ENCODE measurements around the gene TASL. TPM values are rescaled to one million over a fixed set of nuclear protein-coding genes. Genes with fewer than 3 reads are reported as not detected.
"Not testable (repeated sequence)": the region's sequence is repeated elsewhere in the genome, so short reads cannot be mapped to it uniquely, and the experiment has no call there.

TASL gene
- polyA plus RNA-seq, 4 donors: 0.49 to 1.4 (median 1.0) TPM; not detected in 1

DNA sequence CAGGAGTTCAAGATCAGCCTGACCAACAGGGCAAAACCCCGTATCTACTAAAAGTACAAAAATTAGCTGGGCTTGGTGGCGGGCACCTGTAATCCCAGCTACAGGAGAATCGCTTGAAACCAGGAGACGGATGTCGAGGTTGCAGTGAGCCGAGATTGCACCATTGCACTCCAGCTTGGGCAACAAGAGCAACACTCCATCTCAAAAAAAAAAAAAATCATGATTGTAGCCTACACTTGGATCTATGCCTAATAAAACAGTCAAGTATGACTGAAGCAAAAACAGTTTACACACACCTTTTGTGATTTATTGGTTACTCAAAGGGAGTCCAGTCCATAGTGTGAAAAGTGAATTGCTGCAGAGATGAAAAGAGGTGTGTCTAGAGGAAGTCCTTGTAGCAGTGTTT lies 34.7 kb upstream of the TASL start:
- no peak overlapping the region for H3K27ac ChIP-seq (ENCODE audit: low read depth in 1 of 3, low read length in 2 of 3)
- peak; percentile 54 to 78 for DNase-seq
- no peaks in the 10 kb centered on the region for H3K36me3 ChIP-seq (ENCODE audit: control insufficient read depth in 3 of 3, insufficient read depth in 2 of 3, low read depth in 1 of 3, low read length in 3 of 3)
- FAIRE-seq: no peak
- peaks cover 0 to 1% of the 10 kb centered on the region in 2 donors for H3K9me3 ChIP-seq (ENCODE audit: control insufficient read depth in 2 of 2, insufficient read depth in 1 of 2, low read depth in 1 of 2, low read length in 1 of 2)
- whole genome bisulfite sequencing, 3 donors: 22 to 64% (median 59%) methylated on average over 6 of the region's 6 CpGs
- H3K27me3 ChIP-seq (ENCODE audit: control insufficient read depth in 3 of 3, insufficient read depth in 3 of 3, low read length in 3 of 3): no peaks in the 10 kb centered on the region
- no peaks in the 10 kb centered on the region for H3K4me1 ChIP-seq (ENCODE audit: control insufficient read depth in 3 of 3, insufficient read depth in 2 of 3, low read depth in 1 of 3, low read length in 2 of 3)
- no peak overlapping the region for H3K4me3 ChIP-seq (ENCODE audit: low read depth in 1 of 3, low read length in 3 of 3)

DNA sequence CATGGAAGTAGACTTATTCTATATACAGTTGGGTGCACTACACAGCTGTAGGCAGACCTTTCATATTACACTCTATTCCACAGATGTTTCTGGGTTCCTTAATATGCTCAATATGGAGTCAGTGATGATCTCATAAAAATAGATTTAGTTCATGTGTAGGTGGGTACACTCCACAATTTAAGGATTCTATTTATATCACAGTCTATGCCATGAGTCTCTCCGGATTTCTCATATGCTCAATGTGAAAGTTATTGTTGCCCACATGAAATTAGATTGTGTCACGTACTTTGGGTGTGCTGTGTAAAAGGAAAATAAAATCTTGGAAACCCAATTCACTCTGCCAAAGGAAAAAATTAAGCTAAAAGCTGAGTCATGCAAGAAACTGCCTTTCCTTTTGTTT lies 32.5 kb upstream of the TASL start:
- Histone ChIP-seq H3K9me3 (ENCODE audit: control insufficient read depth in 2 of 2, insufficient read depth in 1 of 2, low read depth in 1 of 2, low read length in 1 of 2) (peaks cover 0 to 1% of the 10 kb centered on the region in 2 donors), H3K4me1 (ENCODE audit: control insufficient read depth in 3 of 3, insufficient read depth in 2 of 3, low read depth in 1 of 3, low read length in 2 of 3) (no peaks in the 10 kb centered on the region), H3K36me3 (ENCODE audit: control insufficient read depth in 3 of 3, insufficient read depth in 2 of 3, low read depth in 1 of 3, low read length in 3 of 3) (no peaks in the 10 kb centered on the region), H3K27me3 (ENCODE audit: control insufficient read depth in 3 of 3, insufficient read depth in 3 of 3, low read length in 3 of 3) (no peaks in the 10 kb centered on the region), H3K4me3 (ENCODE audit: low read depth in 1 of 3, low read length in 3 of 3) (no peak overlapping the region), H3K27ac (ENCODE audit: low read depth in 1 of 3, low read length in 2 of 3) (no peak overlapping the region)
- DNase-seq (no peak), FAIRE-seq (no peak)
- WGBS, 3 donors: 59 to 82% (median 63%) methylated on average over 2 of the region's 2 CpGs

DNA sequence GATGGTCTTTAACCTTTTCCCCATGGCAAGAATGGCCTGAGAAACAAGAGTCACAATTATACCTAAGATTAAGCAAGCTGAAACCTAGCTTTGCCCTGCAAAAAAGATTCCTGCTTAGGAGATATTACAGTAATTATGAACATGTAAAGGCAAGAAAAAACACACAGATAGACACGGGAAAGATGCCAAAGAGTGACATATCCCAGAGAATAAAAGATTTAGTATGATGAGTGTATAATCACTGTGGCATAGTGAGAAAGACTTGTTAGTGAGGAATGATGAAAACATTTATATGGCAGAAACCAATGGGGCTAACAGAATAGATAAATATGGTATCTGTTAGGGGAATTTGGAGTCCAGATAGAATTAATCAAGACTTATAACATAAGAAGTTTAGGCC lies 29.6 kb upstream of the TASL start:
- FAIRE-seq: no peak

DNA sequence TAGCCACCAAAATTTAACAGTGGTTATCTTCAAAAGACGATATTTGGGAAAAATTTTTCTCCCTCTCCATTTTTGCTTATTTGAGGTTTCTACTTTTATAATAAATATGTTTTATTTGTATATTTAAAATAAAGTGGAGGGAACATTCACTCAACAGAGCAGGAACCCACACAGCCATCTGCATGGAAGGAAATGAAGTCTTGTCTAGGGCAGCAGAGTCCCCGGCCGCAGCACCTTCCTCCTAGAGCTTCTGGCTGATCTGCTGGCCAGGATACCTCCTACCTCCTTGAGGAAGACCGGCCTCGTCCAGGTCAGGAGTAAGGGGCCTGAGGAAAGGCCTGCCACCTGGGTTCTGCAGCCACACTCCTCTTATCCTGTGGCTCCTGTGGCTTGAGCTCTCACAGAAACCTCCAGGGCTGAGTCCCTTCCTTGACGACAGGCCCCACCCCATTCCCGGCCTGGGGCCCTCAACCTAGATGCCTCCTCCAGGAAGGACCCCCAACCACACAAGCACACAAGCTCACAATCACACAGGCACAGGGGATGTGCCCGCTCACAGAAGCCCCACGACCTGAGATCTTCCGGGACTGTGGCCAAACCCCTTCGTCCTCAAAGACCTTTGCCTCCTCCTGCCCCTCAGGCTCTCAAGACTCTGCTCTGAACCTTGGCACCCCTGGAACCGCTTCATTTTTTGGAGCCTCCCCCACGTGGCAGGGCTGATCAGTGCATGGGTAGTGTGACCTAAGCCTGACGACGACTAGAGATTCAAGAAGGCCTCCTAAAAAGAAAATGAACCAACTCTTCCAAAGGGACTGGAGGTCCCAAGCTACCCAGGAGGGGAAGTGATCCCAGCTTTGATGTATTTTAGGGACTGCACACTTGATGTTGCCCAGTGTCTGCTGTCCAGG lies 23.0 kb upstream of the TASL start:
- H3K36me3 ChIP-seq (ENCODE audit: control insufficient read depth in 3 of 3, insufficient read depth in 2 of 3, low read depth in 1 of 3, low read length in 3 of 3); H3K4me3 ChIP-seq (ENCODE audit: low read depth in 1 of 3, low read length in 3 of 3); DNase-seq; H3K27me3 ChIP-seq (ENCODE audit: control insufficient read depth in 3 of 3, insufficient read depth in 3 of 3, low read length in 3 of 3); H3K27ac ChIP-seq (ENCODE audit: low read depth in 1 of 3, low read length in 2 of 3); H3K9me3 ChIP-seq (ENCODE audit: control insufficient read depth in 2 of 2, insufficient read depth in 1 of 2, low read depth in 1 of 2, low read length in 1 of 2); H3K4me1 ChIP-seq (ENCODE audit: control insufficient read depth in 3 of 3, insufficient read depth in 2 of 3, low read depth in 1 of 3, low read length in 2 of 3); FAIRE-seq: not testable (repeated sequence)
- WGBS, 3 donors: 67 to 88% (median 70%) methylated on average over 3 to 6 of the region's 15 CpGs

More for the DNA sequence above, 29.6 kb upstream of the TASL start:
- H3K27ac ChIP-seq (ENCODE audit: low read depth in 1 of 3, low read length in 2 of 3): no peak overlapping the region
- no peaks in the 10 kb centered on the region for H3K4me1 ChIP-seq (ENCODE audit: control insufficient read depth in 3 of 3, insufficient read depth in 2 of 3, low read depth in 1 of 3, low read length in 2 of 3)
- H3K9me3 ChIP-seq (ENCODE audit: control insufficient read depth in 2 of 2, insufficient read depth in 1 of 2, low read depth in 1 of 2, low read length in 1 of 2): peaks cover 0 to 1% of the 10 kb centered on the region in 2 donors
- H3K4me3 ChIP-seq (ENCODE audit: low read depth in 1 of 3, low read length in 3 of 3): no peak overlapping the region
- 40 to 67% (median 43%) methylated on average over 1 of the region's 1 CpG for WGBS, 3 donors
- H3K27me3 ChIP-seq (ENCODE audit: control insufficient read depth in 3 of 3, insufficient read depth in 3 of 3, low read length in 3 of 3): no peaks in the 10 kb centered on the region
- H3K36me3 ChIP-seq (ENCODE audit: control insufficient read depth in 3 of 3, insufficient read depth in 2 of 3, low read depth in 1 of 3, low read length in 3 of 3): no peaks in the 10 kb centered on the region
- DNase-seq: no peak

DNA sequence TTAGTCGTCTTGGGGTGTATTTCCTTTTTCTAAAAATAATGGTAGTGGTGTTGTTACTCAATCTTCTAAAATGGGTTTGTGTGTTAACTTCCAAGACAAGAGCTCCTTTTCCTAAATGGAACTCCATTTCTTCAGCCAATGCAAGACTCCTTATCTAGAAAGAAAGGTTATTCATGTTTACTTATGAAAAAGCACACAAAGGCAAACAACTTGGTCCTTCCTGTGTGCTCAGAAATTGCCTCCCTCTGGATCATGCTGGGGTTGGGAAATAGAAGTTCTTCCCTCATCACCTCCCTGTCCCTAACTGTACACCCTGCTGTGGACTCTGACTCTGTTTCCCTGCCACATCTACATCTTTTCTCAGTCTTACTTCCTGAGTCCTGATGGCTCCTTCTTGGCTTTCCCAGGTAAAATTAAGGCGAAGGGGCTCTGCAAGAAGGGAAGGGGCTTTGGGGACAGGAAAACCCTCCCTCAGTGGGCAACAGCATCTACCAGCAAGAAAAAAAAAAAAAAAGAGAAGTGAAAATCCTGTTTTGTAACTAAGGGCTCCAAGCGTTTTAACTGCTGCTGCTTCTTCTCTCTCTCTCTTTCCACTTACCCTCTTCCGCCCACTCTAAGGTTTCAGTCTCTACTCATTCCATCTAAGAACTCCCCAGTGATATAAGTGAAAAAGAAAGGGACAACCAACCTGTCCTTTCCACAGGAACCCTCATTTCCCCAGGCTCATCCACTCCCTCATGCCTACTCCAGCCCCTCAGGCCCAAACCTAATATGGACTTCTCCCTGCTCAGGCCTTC lies 19.8 kb upstream of the TASL start:
- Histone ChIP-seq H3K4me3 (ENCODE audit: low read depth in 1 of 3, low read length in 3 of 3) (no peak overlapping the region), H3K36me3 (ENCODE audit: control insufficient read depth in 3 of 3, insufficient read depth in 2 of 3, low read depth in 1 of 3, low read length in 3 of 3) (no peaks in the 10 kb centered on the region), H3K27me3 (ENCODE audit: control insufficient read depth in 3 of 3, insufficient read depth in 3 of 3, low read length in 3 of 3) (no peaks in the 10 kb centered on the region), H3K27ac (ENCODE audit: low read depth in 1 of 3, low read length in 2 of 3) (no peak overlapping the region), H3K9me3 (ENCODE audit: control insufficient read depth in 2 of 2, insufficient read depth in 1 of 2, low read depth in 1 of 2, low read length in 1 of 2) (no peaks in the 10 kb centered on the region), H3K4me1 (ENCODE audit: control insufficient read depth in 3 of 3, insufficient read depth in 2 of 3, low read depth in 1 of 3, low read length in 2 of 3) (no peaks in the 10 kb centered on the region)
- FAIRE-seq (no peak), DNase-seq (no peak)
- WGBS, 3 donors: 68 to 75% (median 73%) methylated on average over 4 of the region's 4 CpGs

DNA sequence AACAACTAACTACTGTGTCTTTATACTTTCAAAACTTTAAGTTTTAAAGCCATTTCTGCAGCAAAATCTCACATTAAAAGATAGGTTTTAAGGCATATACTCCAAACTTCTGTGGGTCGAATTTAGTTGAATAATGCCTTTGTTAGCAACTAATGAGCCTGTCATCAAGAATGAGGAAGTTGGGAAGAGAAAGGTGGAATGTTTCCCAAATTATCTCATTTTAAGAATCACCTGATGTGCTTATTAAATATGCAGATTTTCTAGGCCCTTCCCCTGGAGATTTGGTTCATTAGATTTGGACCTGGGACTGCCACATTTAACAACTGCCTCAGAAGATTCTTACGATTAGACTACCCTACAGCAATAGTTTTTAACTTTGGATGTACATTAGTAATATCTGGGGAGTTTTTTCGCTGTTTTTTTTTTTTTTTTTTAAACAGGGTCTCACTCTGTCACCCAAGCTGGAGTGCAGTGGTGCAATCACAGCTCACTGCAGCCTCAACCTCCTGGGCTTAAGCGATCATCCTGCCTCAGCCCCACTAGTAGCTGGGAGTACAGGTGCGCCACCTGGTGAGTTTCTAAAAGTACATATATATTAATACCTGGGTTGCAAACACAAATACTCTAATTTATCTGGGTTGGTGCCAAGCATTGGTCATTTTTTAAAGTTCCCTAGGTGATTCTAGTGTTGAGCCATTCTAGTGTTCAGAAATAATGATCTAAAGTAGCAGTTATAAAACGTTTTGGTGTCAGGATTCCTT lies 16.1 kb upstream of the TASL start:
- WGBS, 3 donors: 46 to 63% (median 56%) methylated on average over 6 of the region's 6 CpGs
- no peak for FAIRE-seq
- no peaks in the 10 kb centered on the region for H3K9me3 ChIP-seq (ENCODE audit: control insufficient read depth in 2 of 2, insufficient read depth in 1 of 2, low read depth in 1 of 2, low read length in 1 of 2)

DNA sequence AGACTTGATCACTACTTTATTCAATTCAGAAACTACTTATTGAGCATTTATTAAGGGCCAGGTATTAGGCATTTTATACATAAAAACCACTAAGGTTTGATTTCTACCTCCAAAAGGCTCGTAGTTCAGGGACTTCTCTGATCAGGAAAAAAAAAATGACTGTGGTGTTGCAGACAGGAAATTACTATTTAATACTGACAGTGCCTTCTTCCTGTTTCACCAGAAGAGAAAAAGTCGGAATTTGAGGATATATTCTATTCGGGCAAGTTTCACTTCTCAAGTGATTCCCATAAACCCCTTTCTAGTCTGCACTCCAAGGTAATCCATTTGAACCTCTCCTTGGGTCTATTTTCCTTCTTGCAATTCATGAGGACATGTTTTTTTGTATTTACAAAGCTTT lies 15.3 kb upstream of the TASL start:
- H3K4me3 ChIP-seq (ENCODE audit: low read depth in 1 of 3, low read length in 3 of 3): no peak overlapping the region
- no peak for FAIRE-seq
- no peaks in the 10 kb centered on the region for H3K36me3 ChIP-seq (ENCODE audit: control insufficient read depth in 3 of 3, insufficient read depth in 2 of 3, low read depth in 1 of 3, low read length in 3 of 3)
- H3K27me3 ChIP-seq (ENCODE audit: control insufficient read depth in 3 of 3, insufficient read depth in 3 of 3, low read length in 3 of 3): no peaks in the 10 kb centered on the region
- H3K4me1 ChIP-seq (ENCODE audit: control insufficient read depth in 3 of 3, insufficient read depth in 2 of 3, low read depth in 1 of 3, low read length in 2 of 3): no peaks in the 10 kb centered on the region
- H3K27ac ChIP-seq (ENCODE audit: low read depth in 1 of 3, low read length in 2 of 3): no peak overlapping the region
- DNase-seq: no peak
- no peaks in the 10 kb centered on the region for H3K9me3 ChIP-seq (ENCODE audit: control insufficient read depth in 2 of 2, insufficient read depth in 1 of 2, low read depth in 1 of 2, low read length in 1 of 2)
- WGBS, 3 donors: 48 to 82% (median 59%) methylated on average over 3 of the region's 3 CpGs

More for the DNA sequence above, 16.1 kb upstream of the TASL start:
- DNase-seq: peak in 1 of 2 donors; percentile 11
- H3K4me1 ChIP-seq (ENCODE audit: control insufficient read depth in 3 of 3, insufficient read depth in 2 of 3, low read depth in 1 of 3, low read length in 2 of 3): no peaks in the 10 kb centered on the region
- H3K4me3 ChIP-seq (ENCODE audit: low read depth in 1 of 3, low read length in 3 of 3): no peak overlapping the region
- H3K36me3 ChIP-seq (ENCODE audit: control insufficient read depth in 3 of 3, insufficient read depth in 2 of 3, low read depth in 1 of 3, low read length in 3 of 3): no peaks in the 10 kb centered on the region
- no peaks in the 10 kb centered on the region for H3K27me3 ChIP-seq (ENCODE audit: control insufficient read depth in 3 of 3, insufficient read depth in 3 of 3, low read length in 3 of 3)
- H3K27ac ChIP-seq (ENCODE audit: low read depth in 1 of 3, low read length in 2 of 3): no peak overlapping the region

DNA sequence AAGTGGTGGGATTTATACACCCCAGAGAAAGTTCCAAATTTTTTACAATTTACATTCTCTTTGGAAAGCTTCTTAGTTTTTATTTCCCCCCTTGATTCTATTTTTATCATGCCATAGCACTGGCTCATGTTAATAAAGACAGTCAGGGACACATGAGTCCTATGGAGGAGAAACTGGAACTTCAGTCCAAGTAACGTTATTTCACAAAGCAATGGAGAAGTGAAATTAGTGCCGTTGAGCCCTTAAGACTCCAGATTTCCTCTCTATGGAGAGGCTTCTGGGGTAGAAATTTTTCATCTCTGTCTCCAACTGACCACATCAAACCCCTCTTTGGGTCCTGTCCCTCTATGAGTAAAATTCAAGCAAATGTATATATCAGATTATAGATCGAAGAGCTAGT lies 12.8 kb upstream of the TASL start:
- Histone ChIP-seq H3K4me1 (ENCODE audit: control insufficient read depth in 3 of 3, insufficient read depth in 2 of 3, low read depth in 1 of 3, low read length in 2 of 3) (no peaks in the 10 kb centered on the region), H3K27ac (ENCODE audit: low read depth in 1 of 3, low read length in 2 of 3) (no peak overlapping the region), H3K9me3 (ENCODE audit: control insufficient read depth in 2 of 2, insufficient read depth in 1 of 2, low read depth in 1 of 2, low read length in 1 of 2) (no peaks in the 10 kb centered on the region), H3K36me3 (ENCODE audit: control insufficient read depth in 3 of 3, insufficient read depth in 2 of 3, low read depth in 1 of 3, low read length in 3 of 3) (no peaks in the 10 kb centered on the region), H3K27me3 (ENCODE audit: control insufficient read depth in 3 of 3, insufficient read depth in 3 of 3, low read length in 3 of 3) (no peaks in the 10 kb centered on the region), H3K4me3 (ENCODE audit: low read depth in 1 of 3, low read length in 3 of 3) (no peak overlapping the region)
- FAIRE-seq (no peak), DNase-seq (no peak)
- 69 to 87% (median 75%) methylated on average over 3 of the region's 3 CpGs for WGBS, 3 donors
